GM12878 (cell line): ENCODE data around the gene NGF. TPM values are rescaled to one million over a fixed set of nuclear protein-coding genes. Genes with fewer than 3 reads are reported as not detected.

Experiments
- CEBPZ ChIP-seq: fragments of 150-350 bp; IDR thresholded peaks from 2 replicates; pipeline ENCODE4 v1.6.1; 2016; ENCODE audit warnings: low read depth, low read length
- ELK1 ChIP-seq: IDR thresholded peaks from 2 replicates; pipeline ENCODE4 v1.6.1; 2012; ENCODE audit warnings: low read depth, low read length, improper control_type of control experiment
- SUZ12 ChIP-seq: fragments of 200-600 bp; sonication (generic); IDR thresholded peaks from one replicate; pipeline ENCODE4 v1.6.1; 2018; ENCODE audit warnings: antibody characterized with exemption, mild to moderate bottlenecking; ENCODE audit not compliant: unreplicated experiment
- ZNF207 ChIP-seq: fragments of 450-650 bp; IDR thresholded peaks from 2 replicates; pipeline ENCODE4 v1.6.1; 2014; ENCODE audit warnings: antibody characterized with exemption, mild to moderate bottlenecking, borderline replicate concordance
- polyA plus RNA-seq, 11 experiments: library from polyadenylated mRNA; depleted of rRNA in 4 of 11; unstranded in 6 of 11; stranded (reverse) in 5 of 11; fragments of >200 nt; fragmentation: Nextera tagmentation in 4 of 11; fragmentation: Illumina TruSeq in 1 of 11; extraction: Ambion mirVana in 4 of 11; extraction: Trizol in 1 of 11; gene quantifications; 1 replicate in 1 of 11; 2 replicates in 10 of 11; pipeline versions ENCODE4 v1.2.1 to v1.2.3, GENCODE V29; 2011 to 2016; ENCODE audit warnings: inconsistent platforms in 2 of 11, missing spikeins in 2 of 11, low read depth in 1 of 11
- total RNA-seq, 4 experiments: library from RNA; depleted of rRNA in 3 of 4; stranded (reverse); fragments of >200 nt in 3 of 4; fragmentation: Illumina TruSeq in 1 of 4; extraction: Trizol in 1 of 4; gene quantifications; 2 replicates each; pipeline versions ENCODE4 v1.2.1 to v1.2.3, GENCODE V29; 2013 to 2021
- TF ChIP-seq, protein P1 (sequence below): fragments of 450-650 bp; IDR thresholded peaks from 2 replicates; pipeline ENCODE4 v1.6.1; 2017; ENCODE audit warnings: borderline replicate concordance

NGF gene
- total and polyA plus RNA-seq, 10 of the 15 experiments (the other 5 are each of a cell fraction or from before 2014, with no cell fraction given) = not detected

DNA sequence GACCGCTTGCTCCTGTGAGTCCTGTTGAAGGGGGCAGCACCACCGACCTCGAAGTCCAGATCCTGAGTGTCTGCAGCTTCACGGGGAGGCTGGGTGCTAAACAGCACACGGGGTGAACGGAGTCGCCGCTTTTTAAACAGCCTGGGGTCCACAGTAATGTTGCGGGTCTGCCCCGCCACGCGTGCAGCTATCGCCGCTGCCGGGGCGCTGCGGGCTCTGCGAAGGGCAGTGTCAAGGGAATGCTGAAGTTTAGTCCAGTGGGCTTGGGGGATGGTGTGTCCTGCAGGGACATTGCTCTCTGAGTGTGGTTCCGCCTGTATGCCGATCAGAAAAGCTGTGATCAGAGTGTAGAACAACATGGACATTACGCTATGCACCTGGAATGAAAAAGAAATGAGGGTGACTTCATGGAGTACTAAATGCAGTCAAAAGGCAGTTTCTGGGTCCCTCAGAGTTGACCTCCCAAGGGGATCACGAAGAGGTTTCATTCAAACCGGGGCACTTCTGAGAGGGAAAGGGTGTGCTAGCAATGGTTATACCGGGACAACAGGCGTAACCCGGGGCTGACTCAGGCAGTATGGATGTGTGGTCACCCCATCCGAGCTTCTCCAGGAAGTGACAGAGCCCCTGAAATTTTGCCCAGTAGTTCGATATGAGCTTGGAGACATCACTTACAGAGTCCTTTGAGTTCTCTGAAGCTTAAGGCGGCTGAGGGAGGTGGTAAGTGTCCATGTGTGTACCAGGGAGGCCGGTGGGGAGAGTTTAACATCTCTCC, 51.4 kb downstream of the NGF start (continued):
- TF ChIP-seq, protein P1, sequence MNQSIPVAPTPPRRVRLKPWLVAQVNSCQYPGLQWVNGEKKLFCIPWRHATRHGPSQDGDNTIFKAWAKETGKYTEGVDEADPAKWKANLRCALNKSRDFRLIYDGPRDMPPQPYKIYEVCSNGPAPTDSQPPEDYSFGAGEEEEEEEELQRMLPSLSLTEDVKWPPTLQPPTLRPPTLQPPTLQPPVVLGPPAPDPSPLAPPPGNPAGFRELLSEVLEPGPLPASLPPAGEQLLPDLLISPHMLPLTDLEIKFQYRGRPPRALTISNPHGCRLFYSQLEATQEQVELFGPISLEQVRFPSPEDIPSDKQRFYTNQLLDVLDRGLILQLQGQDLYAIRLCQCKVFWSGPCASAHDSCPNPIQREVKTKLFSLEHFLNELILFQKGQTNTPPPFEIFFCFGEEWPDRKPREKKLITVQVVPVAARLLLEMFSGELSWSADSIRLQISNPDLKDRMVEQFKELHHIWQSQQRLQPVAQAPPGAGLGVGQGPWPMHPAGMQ = no peak
- no peak for TF ChIP-seq ELK1
- TF ChIP-seq CEBPZ = no peak
- TF ChIP-seq ZNF207 = no peak
- no peak for TF ChIP-seq SUZ12
